GM12878 (cell line): ENCODE measurements around the gene NR1D1. TPM values are rescaled to one million over a fixed set of nuclear protein-coding genes. Genes with fewer than 3 reads are reported as not detected.
A peak's percentile ranks its signal among the peaks of the same experiment; 100 is the strongest.

Experiments used
- ATAC-seq: fragments of 200-7000 bp; cut with Tn5 transposase; 3 replicates; pipeline ENCODE4 v1.9.1; 2020; ENCODE audit warnings: mild to moderate bottlenecking, moderate library complexity
- BruUV-seq: library from RNA; stranded (reverse); fragments of 400-500 nt; replicated peaks from 2 replicates; lab custom pipeline; 2021; lab: Mats Ljungman, UMichigan
- CTCF ChIA-PET: fragments of 300-600 bp; sonication (Branson Sonifier 250); formaldehyde crosslinking; extraction: SDS; loops from one replicate; lab custom pipeline; 2021; ENCODE audit warnings: inconsistent platforms; lab: Yijun Ruan, JAX
- POLR2A ChIA-PET: fragments of 350-600 bp; formaldehyde crosslinking; extraction: SDS; loops from one replicate; lab custom pipeline; 2021; ENCODE audit warnings: inconsistent platforms; lab: Charles Lee
- RAD21 ChIA-PET: fragments of 300-600 bp; sonication (Branson Sonifier 250); formaldehyde crosslinking; loops from one replicate; lab custom pipeline; 2023; ENCODE audit warnings: antibody characterized with exemption; ENCODE audit not compliant: unreplicated experiment; lab: Charles Lee
- SMC1A ChIA-PET: fragments of 300-600 bp; sonication (Branson Sonifier 250); formaldehyde crosslinking; loops from one replicate; lab custom pipeline; 2023; ENCODE audit not compliant: unreplicated experiment, uncharacterized antibody; lab: Charles Lee
- DNase-seq: peaks from one replicate; pipeline ENCODE4 v3.0.0-alpha.2; 2011; ENCODE audit warnings: low read depth, low spot score
- FAIRE-seq: peaks from 3 replicates; lab custom pipeline; 2011; peaks lifted over from hg19 to GRCh38; lab: Jason Lieb, UNC
- H2AFZ ChIP-seq: 2 replicates; pipeline ENCODE4 v1.6.0; 2011; ENCODE audit warnings: low read depth, low read length, control low read depth; ENCODE audit not compliant: control insufficient read depth
- H3K27ac ChIP-seq: 2 replicates; pipeline ENCODE4 v1.5.1; 2011; ENCODE audit warnings: control low read depth; ENCODE audit not compliant: control insufficient read depth, insufficient read depth
- H3K27me3 ChIP-seq, 2 experiments: replicated peaks in 1 of 2; 2 replicates each; pipeline versions ENCODE4 v1.6.0 to v1.6.1; 2011; ENCODE audit warnings: low read length in 1 of 2; ENCODE audit not compliant: control insufficient read depth in 2 of 2, insufficient read depth in 2 of 2
- H3K36me3 ChIP-seq, 2 experiments: 2 replicates each; pipeline ENCODE4 v1.5.1; 2011; ENCODE audit warnings: low read length in 1 of 2; ENCODE audit not compliant: control insufficient read depth in 2 of 2, insufficient read depth in 2 of 2
- H3K4me1 ChIP-seq: 2 replicates; pipeline ENCODE4 v1.6.1; 2011; ENCODE audit warnings: mild to moderate bottlenecking, low read length, moderate library complexity, mixed read lengths; ENCODE audit not compliant: control insufficient read depth, insufficient read depth
- H3K4me2 ChIP-seq: 2 replicates; pipeline ENCODE4 v1.6.0; 2011; ENCODE audit warnings: control low read depth; ENCODE audit not compliant: control insufficient read depth, insufficient read depth
- H3K4me3 ChIP-seq: fragments of 200-600 bp; sonication (generic); 2 replicates; pipeline ENCODE4 v1.5.1; 2016
- H3K79me2 ChIP-seq: 2 replicates; pipeline ENCODE4 v1.6.0; 2011; ENCODE audit warnings: low read length; ENCODE audit not compliant: control insufficient read depth, insufficient read depth
- H3K9ac ChIP-seq: 2 replicates; pipeline ENCODE4 v1.8.0; 2011; ENCODE audit warnings: low read length, control low read depth, mixed read lengths; ENCODE audit not compliant: control insufficient read depth, insufficient read depth
- H3K9me3 ChIP-seq: replicated peaks from 3 replicates; pipeline ENCODE4 v1.5.1; 2011; ENCODE audit warnings: mild to moderate bottlenecking, low read length; ENCODE audit not compliant: control insufficient read depth, insufficient read depth
- H4K20me1 ChIP-seq: 2 replicates; pipeline ENCODE4 v1.6.0; 2011; ENCODE audit not compliant: control insufficient read depth, insufficient read depth
- CHD4 ChIP-seq: fragments of 200-600 bp; sonication (generic); IDR thresholded peaks from 2 replicates; pipeline ENCODE4 v1.6.1; 2016; ENCODE audit warnings: mild to moderate bottlenecking
- E2F8 ChIP-seq: fragments of 450-650 bp; IDR thresholded peaks from 2 replicates; pipeline ENCODE4 v1.6.1; 2018; ENCODE audit warnings: mild to moderate bottlenecking, low read depth, moderate library complexity; ENCODE audit not compliant: partially characterized antibody
- ETV6 ChIP-seq, 2 experiments: fragments of 450-650 bp in 1 of 2; IDR thresholded peaks in 1 of 2; conservative IDR thresholded peaks in 1 of 2; 2 replicates each; pipeline ENCODE4 v1.6.1; 2014; ENCODE audit warnings: antibody characterized with exemption in 1 of 2, borderline replicate concordance in 1 of 2, low read depth in 1 of 2, mild to moderate bottlenecking in 1 of 2, moderate library complexity in 1 of 2
- JUNB ChIP-seq: IDR thresholded peaks from 2 replicates; pipeline ENCODE4 v1.6.1; 2016; ENCODE audit warnings: antibody characterized with exemption, mild to moderate bottlenecking
- MTA3 ChIP-seq: IDR thresholded peaks from 2 replicates; pipeline ENCODE4 v1.6.1; 2012; ENCODE audit warnings: low read length, inconsistent platforms, borderline replicate concordance
- NFYA ChIP-seq: IDR thresholded peaks from 2 replicates; pipeline ENCODE4 v1.6.1; 2011; ENCODE audit warnings: low read depth, mild to moderate bottlenecking, low read length, improper control_type of control experiment, borderline replicate concordance
- SMAD5 ChIP-seq: IDR thresholded peaks from 2 replicates; pipeline ENCODE4 v1.6.1; 2016; ENCODE audit warnings: antibody characterized with exemption, low read depth
- SREBF2 ChIP-seq: IDR thresholded peaks from 2 replicates; pipeline ENCODE4 v1.6.1; 2012; ENCODE audit warnings: mild to moderate bottlenecking, low read length
- ZNF217 ChIP-seq: fragments of 450-650 bp; IDR thresholded peaks from 2 replicates; pipeline ENCODE4 v1.6.1; 2017; ENCODE audit warnings: antibody characterized with exemption, mild to moderate bottlenecking
- WGBS: methylation state at CpG from one replicate; pipeline ENCODE4 v1.1.6; 2016; ENCODE audit warnings: low lambda C conversion rate; ENCODE audit not compliant: insufficient replicate concordance, insufficient coverage; ENCODE audit errors: missing lambda C conversion rate; 5-methylcytosine and 5-hydroxymethylcytosine counted together
- in situ Hi-C: fragments of 300-500 bp; cut with MboI; formaldehyde crosslinking; loops from 9 replicates; pipeline ENCODE4 v1.14.3; 2018; ENCODE audit warnings: mixed read lengths
- intact Hi-C: fragments of 100-400 bp; cut with micrococcal nuclease; formaldehyde crosslinking; loops from one replicate; pipeline ENCODE4 v1.14.2; 2022; ENCODE audit not compliant: unreplicated experiment
- polyA plus RNA-seq, 11 experiments: library from polyadenylated mRNA; depleted of rRNA in 4 of 11; unstranded in 6 of 11; stranded (reverse) in 5 of 11; fragments of >200 nt; fragmentation: Nextera tagmentation in 4 of 11; fragmentation: Illumina TruSeq in 1 of 11; extraction: Ambion mirVana in 4 of 11; extraction: Trizol in 1 of 11; gene quantifications; 1 replicate in 1 of 11; 2 replicates in 10 of 11; pipeline versions ENCODE4 v1.2.1 to v1.2.3, GENCODE V29; 2011 to 2016; ENCODE audit warnings: inconsistent platforms in 2 of 11, missing spikeins in 2 of 11, low read depth in 1 of 11
- total RNA-seq, 4 experiments: library from RNA; depleted of rRNA in 3 of 4; stranded (reverse); fragments of >200 nt in 3 of 4; fragmentation: Illumina TruSeq in 1 of 4; extraction: Trizol in 1 of 4; gene quantifications; 2 replicates each; pipeline versions ENCODE4 v1.2.1 to v1.2.3, GENCODE V29; 2013 to 2021
- TF ChIP-seq, protein P1 (sequence below): fragments of 450-650 bp; IDR thresholded peaks from 2 replicates; pipeline ENCODE4 v1.6.1; 2017; ENCODE audit warnings: mild to moderate bottlenecking, moderate library complexity
- TF ChIP-seq, protein P2 (sequence below): IDR thresholded peaks from 2 replicates; pipeline ENCODE4 v1.6.1; 2011; ENCODE audit warnings: borderline replicate concordance, low read depth, mild to moderate bottlenecking, moderate library complexity, mixed read lengths, low read length; ENCODE audit not compliant: insufficient read depth; ENCODE audit errors: extremely low read length
- TF ChIP-seq, protein P3 (sequence below): fragments of 450-650 bp; IDR thresholded peaks from 2 replicates; pipeline ENCODE4 v1.6.1; 2016; ENCODE audit warnings: mild to moderate bottlenecking

NR1D1 gene
- total and polyA plus RNA-seq, 10 of the 15 experiments (the other 5 are each of a cell fraction or from before 2014, with no cell fraction given): 0.10 to 3.4 (median 0.94) TPM

- ATAC-seq: peak; percentile 46
- FAIRE-seq: no peak
- peak; percentile 82 for DNase-seq
- BruUV-seq: no TSS peak
- Histone ChIP-seq H3K79me2 (peaks cover 11% of the 10 kb centered on the region), H3K4me1 (peaks cover 73% of the 10 kb centered on the region), H2AFZ (peak overlapping the region; percentile 88), H3K9me3 (no peaks in the 10 kb centered on the region), H3K4me3 (peak overlapping the region; percentile 90), H3K36me3 (no peaks in the 10 kb centered on the region; a peak in 1 of 4 replicates), H4K20me1 (no peaks in the 10 kb centered on the region), H3K4me2 (peak overlapping the region; percentile 63), H3K27ac (peak overlapping the region; percentile 17; the same call in 1 of the 2 replicates), H3K9ac (peak overlapping the region; percentile 31; the same call in 1 of the 2 replicates), H3K27me3 (no peaks in the 10 kb centered on the region)
- in situ Hi-C loops (no loop called here), intact Hi-C loops (loop anchor here (1.0 kb wide), 1 partner anchor 11 kb away; no protein-coding TSS in a partner anchor)
- RAD21 ChIA-PET: interaction anchor here (0.8 to 7.7 kb wide), 9 partner anchors 11 to 192 kb away, joined by 3 to 155 read pairs (median 3); partner anchors contain the start of genes CSF3, MSL1 and PSMD3
- POLR2A ChIA-PET: interaction anchor here (0.5 to 2.2 kb wide), 15 partner anchors 10 to 1237 kb away, joined by 3 to 12 read pairs (median 5); partner anchors contain the start of genes CASC3, MED24 and MSL1
- under 1% methylated on average over 25 of the region's 25 CpGs for WGBS
- CTCF ChIA-PET: interaction anchor here (0.6 to 10.6 kb wide), 10 partner anchors 11 to 894 kb away, joined by 3 to 176 read pairs (median 6); partner anchors contain the start of genes MED24 and PSMD3
- SMC1A ChIA-PET: interaction anchor here (0.7 to 10.4 kb wide), 9 partner anchors 11 to 242 kb away, joined by 3 to 132 read pairs (median 3); partner anchors contain the start of gene MED24
- TF ChIP-seq CHD4 (no peak), ZNF217 (no peak), JUNB (peak; percentile 74), SMAD5 (no peak), ETV6 (conservative IDR thresholded peaks at IDR 0.05 in 1 of 2, IDR thresholded peaks at IDR 0.05 in 1 of 2; ENCODE audit: borderline replicate concordance in 1 of 2, low read depth in 1 of 2) (peak in 1 of 2 experiments; percentile 93; a peak in 2 of 4 replicates), MTA3 (no peak), SREBF2 (no peak), E2F8 (no peak), NFYA (no peak)
- TF ChIP-seq, protein P1, sequence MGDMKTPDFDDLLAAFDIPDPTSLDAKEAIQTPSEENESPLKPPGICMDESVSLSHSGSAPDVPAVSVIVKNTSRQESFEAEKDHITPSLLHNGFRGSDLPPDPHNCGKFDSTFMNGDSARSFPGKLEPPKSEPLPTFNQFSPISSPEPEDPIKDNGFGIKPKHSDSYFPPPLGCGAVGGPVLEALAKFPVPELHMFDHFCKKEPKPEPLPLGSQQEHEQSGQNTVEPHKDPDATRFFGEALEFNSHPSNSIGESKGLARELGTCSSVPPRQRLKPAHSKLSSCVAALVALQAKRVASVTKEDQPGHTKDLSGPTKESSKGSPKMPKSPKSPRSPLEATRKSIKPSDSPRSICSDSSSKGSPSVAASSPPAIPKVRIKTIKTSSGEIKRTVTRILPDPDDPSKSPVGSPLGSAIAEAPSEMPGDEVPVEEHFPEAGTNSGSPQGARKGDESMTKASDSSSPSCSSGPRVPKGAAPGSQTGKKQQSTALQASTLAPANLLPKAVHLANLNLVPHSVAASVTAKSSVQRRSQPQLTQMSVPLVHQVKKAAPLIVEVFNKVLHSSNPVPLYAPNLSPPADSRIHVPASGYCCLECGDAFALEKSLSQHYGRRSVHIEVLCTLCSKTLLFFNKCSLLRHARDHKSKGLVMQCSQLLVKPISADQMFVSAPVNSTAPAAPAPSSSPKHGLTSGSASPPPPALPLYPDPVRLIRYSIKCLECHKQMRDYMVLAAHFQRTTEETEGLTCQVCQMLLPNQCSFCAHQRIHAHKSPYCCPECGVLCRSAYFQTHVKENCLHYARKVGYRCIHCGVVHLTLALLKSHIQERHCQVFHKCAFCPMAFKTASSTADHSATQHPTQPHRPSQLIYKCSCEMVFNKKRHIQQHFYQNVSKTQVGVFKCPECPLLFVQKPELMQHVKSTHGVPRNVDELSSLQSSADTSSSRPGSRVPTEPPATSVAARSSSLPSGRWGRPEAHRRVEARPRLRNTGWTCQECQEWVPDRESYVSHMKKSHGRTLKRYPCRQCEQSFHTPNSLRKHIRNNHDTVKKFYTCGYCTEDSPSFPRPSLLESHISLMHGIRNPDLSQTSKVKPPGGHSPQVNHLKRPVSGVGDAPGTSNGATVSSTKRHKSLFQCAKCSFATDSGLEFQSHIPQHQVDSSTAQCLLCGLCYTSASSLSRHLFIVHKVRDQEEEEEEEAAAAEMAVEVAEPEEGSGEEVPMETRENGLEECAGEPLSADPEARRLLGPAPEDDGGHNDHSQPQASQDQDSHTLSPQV: no peak
- TF ChIP-seq, protein P2, sequence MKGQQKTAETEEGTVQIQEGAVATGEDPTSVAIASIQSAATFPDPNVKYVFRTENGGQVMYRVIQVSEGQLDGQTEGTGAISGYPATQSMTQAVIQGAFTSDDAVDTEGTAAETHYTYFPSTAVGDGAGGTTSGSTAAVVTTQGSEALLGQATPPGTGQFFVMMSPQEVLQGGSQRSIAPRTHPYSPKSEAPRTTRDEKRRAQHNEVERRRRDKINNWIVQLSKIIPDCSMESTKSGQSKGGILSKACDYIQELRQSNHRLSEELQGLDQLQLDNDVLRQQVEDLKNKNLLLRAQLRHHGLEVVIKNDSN: peak; percentile 81
- TF ChIP-seq, protein P3, sequence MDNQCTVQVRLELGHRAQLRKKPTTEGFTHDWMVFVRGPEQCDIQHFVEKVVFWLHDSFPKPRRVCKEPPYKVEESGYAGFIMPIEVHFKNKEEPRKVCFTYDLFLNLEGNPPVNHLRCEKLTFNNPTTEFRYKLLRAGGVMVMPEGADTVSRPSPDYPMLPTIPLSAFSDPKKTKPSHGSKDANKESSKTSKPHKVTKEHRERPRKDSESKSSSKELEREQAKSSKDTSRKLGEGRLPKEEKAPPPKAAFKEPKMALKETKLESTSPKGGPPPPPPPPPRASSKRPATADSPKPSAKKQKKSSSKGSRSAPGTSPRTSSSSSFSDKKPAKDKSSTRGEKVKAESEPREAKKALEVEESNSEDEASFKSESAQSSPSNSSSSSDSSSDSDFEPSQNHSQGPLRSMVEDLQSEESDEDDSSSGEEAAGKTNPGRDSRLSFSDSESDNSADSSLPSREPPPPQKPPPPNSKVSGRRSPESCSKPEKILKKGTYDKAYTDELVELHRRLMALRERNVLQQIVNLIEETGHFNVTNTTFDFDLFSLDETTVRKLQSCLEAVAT: no peak
Measured at GRCh38 chr17:40100669-40101366, 429 bp upstream of the NR1D1 start.
